ENCODE results near the gene GPX1.

GPX1 gene

GRCh38 chr3:49311283-49311682 is 46.9 kb downstream of the GPX1 start:
- no peak for DNase-seq

- no peak for DNase-seq
These were observed 47.5 kb downstream of the GPX1 start for GRCh38 chr3:49310677-49311076.

Measured in CD4-positive, alpha-beta T cell treated with Interleukin-15 for 1 hour (primary cell).